RKO (cell line): ENCODE results near the gene EEF1AKMT3.

ENCODE experiments used
- DNase-seq: peaks from one replicate; pipeline ENCODE4 v3.0.0-alpha.2; 2016; ENCODE audit warnings: low spot score

Gene EEF1AKMT3

DNA sequence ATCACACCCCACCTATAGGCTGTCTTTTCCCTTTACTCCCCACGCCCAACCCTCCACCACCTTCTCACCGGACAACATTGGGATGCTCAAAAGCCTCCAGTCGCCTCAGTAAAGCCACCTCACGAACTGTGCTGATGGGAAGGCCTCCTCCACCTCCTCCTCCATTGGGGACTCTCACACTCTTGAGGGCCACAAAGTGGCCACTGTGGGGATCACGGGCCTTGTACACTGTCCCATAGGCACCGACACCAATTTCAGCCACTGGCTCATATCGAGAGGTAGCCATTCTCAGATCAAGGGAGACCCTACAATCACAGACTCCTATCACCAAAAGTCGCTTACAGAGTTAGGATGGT lies 21.0 kb upstream of the EEF1AKMT3 start:
- no peak for DNase-seq

DNA sequence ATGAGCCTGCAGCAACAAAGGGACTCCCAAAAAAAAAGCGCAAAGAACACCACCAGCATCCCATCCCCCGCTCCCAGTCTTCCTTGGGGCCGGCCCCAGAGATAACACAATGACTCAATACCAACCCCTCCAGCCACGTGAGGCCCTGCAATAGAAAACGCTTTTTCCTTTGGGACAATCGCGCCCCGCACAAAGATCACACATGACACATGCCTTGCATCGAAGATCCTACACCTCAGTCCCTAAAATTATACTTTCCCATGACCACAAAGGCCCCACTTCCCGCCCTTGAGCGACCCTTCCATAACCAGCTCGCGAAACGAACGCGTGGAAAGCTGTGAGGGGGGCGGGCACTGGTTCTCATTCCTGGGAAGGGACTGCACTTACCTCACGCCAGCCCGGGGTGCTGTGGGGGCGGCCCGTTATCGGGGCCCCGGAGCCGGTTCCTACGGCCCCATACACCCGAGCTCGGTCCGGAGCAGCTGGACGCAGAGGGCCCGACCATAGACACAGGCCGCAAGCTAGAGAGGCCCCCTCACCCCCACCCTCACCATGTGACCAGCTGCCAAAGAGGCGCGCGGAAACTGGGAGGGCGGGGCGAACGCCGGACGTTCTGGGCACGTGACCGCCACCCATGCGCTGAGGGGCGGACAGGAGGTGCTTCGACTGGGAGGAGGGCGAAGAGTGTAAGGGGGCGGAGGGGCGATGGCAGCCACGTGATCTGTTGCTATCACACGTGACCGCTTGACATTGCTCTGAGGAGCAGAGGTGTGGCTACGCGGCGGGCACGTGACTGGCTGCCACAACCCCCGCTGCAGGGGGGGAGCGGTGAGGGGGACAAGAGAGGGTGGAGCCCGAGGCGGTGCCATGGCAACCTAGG lies 20.4 kb upstream of the EEF1AKMT3 start, which contains the start of gene CDK4:
CDK4 (minus strand) TSS at position 523 of the 880 bp plus-strand sequence. CDS start 593 bp downstream, outside the sequence.
- peak; percentile 100 for DNase-seq

DNA sequence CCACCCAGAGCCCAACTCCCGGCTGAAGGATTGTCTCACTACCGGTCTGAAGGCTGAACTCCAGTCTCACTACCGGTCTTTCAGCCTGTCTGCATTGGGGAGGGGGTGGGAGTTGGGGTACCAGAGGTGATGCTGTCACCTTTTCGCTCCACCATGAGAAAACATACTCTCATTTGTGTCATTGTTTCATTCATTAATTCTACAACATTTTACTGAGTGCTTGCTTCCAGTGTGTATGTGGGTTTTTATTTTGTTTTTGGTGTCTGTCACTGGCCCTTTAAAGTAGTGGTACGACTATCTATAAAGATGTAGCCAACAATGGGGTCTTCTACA lies 19.8 kb upstream of the EEF1AKMT3 start:
- no peak for DNase-seq

DNA sequence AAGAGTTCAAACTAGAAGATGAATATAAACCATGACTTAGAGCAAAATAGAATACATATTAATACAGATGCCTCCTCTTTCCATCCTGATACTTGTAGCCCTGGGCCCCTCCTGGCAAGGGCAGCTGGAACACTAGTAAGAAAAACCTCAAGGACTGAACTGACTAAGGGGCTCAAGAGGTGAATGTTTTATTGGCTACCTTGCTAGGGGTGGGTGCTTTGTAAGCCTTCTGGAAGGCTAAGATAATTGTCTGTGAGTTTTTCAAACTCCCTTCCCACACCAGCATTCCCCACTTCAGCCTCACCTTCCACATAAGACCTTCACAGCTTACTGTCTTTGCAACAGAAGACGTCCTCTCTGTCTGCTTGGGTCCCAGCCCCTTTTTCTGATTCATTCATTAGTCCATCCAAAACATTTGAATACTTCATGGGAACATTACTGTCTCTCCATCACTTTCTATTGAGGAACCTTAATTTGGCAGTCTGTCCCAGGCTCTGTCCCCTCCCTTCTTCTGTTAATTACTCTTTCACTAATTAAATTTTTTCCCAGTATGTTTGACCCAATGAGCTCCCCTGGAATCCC lies 18.6 kb upstream of the EEF1AKMT3 start:
- DNase-seq: no peak

DNA sequence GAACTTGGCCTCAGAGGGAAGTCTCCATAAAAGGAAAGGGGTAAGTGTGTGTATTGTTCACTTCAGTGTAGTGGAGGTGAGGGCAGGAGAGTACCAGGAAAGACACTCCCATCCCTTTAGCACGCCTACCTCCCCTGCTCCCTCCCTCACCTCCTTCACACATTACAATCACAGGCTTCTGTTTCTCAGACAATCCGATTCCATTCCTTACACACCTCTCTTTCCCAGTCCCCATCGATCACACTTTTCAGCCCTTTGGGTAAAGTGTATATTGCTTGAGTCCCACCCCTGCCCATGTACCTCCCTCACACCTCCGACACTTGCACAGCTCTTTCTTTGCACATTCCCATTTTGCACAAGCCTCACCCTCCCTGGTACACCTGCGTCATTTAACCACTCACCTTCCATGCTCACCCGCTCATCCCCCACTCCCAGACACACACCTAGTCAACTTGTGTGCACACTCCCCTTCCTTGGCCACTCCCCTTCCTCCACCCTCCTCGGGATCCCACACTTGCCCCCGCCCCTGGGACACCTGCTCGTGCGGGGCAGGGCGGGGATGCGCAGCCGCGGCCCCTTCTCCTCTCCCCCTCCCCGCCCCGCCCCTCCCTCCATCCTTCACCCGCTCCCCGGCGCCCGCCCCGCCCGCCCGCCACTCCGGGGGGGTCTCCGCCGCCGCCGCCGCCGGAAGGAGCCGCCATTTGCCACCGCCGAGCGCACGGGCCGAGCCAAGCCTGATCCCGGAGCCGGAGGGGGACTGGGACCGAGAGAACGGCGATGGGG lies 17.8 kb upstream of the EEF1AKMT3 start, which contains the start of gene MARCHF9:
MARCHF9 (plus strand) TSS at position 693 of the 783 bp plus-strand sequence. CDS start 426 bp downstream, outside the sequence.
- peak; percentile 48 for DNase-seq

DNA sequence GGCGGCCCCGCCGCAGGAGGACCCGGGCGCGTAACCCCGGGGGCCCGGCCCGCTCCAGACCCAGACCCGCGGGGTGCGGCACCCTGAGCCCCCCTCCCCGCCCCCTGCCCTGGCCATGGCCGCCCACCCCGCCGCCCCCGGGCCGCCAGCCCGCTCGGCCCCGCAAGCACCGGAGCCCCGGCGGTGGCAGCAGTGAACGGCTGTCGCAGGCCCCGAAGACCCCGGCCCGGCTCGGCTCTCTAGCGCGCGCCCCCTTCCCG lies 17.3 kb upstream of the EEF1AKMT3 start:
- DNase-seq: no peak

DNA sequence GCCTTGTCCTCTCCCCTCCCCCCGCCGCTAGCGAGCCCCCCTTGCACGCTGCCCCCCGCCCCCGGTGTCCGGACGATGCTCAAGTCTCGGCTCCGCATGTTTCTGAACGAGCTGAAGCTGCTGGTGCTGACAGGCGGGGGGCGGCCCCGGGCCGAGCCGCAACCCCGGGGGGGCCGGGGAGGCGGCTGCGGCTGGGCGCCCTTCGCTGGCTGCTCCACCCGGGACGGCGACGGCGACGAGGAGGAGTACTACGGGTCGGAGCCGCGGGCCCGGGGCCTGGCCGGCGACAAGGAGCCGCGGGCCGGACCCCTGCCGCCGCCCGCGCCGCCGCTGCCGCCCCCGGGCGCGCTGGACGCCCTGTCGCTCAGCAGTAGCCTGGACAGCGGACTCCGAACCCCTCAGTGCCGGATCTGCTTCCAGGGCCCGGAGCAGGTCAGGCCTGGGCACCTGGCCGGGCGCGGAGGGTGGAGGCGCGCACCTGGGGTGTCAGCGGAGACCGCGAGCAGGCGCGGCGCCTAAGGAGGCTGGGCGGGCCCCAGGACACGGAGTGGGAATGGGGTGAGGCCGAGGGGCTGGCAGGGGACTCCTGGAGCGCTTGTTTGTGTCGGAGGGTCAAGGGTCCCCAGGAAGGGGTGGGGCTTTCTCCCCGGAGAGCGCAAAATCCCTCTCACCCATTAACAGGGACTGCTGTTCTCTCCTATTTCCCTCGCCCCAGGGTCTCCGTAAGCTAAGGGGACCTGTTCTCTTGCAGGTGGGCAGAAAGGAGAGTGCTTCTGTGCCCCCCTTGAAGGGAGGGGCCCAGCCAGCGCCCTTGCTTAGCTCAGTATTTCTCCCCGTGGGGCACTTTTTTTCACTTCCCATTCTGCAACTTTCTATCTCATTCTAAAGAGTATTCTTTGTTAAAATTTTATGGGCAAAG lies 16.7 kb upstream of the EEF1AKMT3 start:
- no peak for DNase-seq

DNA sequence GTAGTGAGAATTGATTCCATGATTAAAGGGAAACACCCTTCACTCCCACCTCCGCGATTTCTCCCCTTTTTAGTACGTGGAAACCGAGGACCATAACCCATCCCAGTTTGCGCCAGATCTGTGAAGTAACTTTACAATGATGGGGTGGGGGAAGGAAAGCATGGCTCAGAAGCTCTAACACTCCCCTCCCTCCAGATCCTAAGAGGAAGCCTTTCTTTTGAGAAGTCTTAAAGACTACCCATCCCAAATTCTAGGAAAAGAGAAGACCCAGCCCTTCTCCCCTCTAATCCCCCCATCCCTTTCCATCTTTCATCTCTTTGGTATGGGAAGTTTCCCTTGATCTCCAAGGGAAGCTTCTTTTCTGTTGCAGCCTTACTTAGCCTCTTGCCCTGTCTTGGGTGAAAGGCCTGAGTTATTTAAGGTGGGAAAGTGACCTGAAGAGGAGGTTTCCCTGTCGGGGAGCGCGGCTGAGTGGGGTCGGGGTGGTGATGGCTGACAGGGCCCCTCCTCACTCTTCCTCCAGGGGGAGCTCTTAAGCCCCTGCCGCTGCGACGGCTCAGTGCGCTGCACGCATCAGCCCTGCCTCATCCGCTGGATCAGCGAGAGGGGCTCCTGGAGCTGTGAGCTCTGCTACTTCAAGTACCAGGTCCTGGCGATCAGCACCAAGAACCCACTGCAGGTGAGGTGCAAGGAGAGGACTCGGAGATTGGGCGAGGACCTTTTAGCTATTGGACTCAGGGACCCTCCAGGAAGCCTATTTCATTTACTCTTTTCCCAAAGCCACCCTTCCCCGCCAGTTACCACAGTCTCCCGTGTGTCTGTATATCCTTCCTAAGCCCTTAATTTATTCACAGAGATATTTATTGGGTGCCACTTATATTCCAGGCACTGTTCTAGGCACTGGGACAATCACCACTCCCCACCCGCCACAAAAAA lies 15.7 kb upstream of the EEF1AKMT3 start:
- DNase-seq: no peak

DNA sequence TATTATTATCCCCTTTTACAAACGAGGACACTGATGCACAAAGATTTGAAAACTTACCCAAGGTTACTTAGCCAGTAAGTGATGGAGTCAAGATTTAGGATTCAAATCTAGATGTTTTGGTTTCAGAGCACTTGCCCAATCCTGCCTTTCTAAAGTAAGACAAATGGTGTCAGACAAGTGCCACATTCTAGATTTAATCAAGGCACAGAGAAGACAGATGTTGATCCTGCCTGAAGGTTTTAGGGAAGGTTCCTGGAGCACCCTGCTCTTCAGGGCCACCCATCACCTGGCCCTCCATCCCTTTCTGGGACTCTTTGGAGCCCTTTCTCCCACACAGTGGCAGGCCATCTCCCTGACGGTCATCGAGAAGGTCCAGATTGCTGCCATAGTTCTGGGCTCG lies 14.6 kb upstream of the EEF1AKMT3 start:
- DNase-seq: no peak

DNA sequence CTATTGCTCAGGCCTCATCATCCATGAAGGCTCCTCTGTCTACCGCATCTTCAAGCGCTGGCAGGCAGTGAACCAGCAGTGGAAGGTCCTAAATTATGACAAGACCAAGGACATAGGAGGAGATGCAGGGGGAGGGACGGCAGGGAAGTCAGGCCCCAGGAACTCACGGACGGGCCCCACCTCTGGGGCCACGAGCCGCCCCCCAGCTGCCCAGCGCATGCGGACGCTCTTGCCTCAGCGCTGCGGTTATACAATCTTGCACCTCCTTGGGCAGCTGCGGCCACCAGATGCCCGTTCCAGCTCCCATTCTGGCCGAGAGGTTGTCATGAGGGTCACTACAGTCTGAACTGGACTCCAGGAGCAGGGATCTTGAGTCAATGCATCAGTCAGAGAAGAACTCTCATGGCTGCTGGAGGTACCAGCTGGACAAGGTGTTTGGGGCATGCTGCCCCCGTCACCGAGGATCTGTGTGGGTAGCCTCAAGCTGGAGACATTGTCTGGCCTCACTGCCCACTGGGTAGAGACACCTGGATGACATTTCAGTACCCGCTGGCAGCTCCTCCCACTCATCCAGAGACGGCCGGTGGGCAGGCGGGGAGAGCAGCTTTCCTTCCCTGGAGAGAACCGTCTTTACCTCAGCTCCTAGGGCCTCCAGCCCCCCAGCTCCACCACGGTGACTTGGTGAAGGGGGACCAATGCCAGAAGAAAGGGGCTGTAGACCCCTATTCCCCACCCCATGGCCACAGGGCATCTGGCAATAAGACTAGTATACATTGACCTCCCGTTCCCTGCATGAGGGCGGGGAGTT lies 13.7 kb upstream of the EEF1AKMT3 start:
- no peak for DNase-seq

DNA sequence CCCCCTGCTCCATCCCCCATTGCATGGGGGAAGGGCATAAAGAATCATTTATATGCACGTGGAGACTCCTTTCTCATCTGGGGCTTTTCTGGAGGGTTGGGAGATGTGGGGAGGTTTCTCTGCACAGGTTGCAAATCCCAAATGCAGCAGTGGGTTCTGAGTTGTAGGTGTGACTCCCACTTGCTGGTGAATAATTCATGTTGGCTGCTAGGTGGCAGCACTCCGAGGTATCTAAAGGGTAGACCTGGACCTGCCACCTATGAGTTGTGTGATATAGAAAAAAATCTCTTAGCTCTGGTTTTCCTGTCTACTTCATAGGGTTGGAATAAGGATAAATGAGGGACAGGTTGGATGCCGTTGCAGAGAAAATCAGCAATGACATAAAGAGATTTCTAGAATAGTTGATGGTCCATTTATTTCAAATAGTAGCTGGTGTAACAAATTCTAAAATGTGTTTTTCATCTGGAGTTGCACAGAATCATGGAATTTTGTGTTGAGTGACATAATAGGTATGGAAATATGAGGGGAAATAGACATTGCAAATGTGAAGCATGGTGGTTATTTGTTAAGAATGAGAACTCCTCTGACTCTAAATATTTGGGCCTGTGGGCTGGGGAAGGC lies 12.9 kb upstream of the EEF1AKMT3 start:
- DNase-seq: no peak

DNA sequence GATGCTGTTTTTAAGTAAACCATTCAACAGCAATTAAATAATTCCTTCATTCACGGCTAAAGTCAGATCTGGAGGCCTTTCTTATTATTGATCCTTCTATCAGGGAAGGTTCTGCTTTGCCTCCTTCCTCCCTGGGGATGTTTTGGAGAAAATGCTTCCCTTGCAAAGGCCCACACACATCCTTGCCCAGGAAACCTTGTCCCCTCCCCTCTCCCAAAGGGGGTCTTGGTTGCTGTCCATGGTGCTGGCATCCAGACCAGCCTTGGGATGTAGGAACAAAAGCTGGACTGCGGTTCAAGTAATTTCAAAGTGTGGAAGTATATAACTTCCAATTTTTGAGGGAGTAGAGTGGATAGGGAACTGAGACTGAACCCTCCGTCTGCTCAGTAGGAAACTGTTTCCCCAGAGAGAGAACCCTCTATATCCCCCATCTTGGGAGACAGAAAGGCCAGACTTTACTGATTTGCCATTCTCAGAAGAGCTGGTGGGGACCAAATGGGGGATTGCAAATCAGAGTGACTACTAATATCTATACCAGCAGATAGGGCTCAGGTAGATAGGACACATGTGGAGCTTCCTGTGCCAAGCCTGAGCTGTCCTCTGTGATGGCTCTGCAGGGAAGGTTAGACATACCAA lies 11.9 kb upstream of the EEF1AKMT3 start:
- no peak for DNase-seq

DNA sequence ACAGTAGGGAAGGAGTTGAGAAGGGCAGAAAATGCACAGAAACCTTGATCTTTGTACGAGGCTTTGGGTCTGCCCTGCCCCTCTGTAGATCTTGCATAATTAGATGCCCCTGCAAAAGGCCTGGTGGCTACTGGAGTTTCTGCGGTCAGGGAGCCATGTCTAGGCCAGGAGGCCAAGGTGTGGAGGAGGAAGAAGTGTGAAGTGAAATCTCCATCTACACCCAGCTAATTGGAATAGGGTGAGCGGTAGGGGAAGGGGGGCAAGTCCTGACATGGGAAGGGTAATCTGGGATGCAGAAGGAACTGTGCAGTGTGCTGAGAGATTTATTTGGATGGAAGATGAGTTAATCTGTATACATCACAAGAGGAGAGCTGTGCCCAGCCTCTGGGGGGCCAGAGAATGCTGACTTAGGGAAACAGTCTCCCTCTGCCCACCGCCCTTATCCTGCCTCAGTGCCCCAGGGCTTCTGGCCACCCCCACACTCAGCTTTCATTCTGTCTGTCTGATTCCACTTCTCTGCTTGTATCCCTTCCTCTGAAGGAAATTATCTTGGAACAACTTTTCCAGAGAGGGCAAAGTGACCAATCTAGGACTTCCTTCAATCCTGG lies 10.9 kb upstream of the EEF1AKMT3 start:
- DNase-seq: no peak

DNA sequence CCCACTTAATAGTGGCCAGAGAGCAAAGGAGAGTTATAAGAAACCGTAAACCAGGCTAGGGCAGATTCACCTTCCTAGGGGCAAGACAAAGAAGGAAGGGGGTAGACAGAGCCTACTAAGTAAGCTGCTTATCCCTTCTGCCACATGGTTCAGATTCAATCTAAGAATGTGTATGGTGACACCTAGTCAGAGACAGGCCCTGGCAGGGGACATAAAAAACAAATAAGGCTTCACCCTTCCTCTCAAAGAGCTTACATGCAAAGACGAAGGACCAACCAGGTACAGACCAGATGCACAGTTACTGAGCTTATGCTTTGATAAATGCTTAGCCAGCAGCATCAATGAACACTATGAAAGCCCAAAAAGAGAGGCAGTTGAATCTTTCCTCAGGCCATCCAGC lies 10.0 kb upstream of the EEF1AKMT3 start:
- DNase-seq: no peak

DNA sequence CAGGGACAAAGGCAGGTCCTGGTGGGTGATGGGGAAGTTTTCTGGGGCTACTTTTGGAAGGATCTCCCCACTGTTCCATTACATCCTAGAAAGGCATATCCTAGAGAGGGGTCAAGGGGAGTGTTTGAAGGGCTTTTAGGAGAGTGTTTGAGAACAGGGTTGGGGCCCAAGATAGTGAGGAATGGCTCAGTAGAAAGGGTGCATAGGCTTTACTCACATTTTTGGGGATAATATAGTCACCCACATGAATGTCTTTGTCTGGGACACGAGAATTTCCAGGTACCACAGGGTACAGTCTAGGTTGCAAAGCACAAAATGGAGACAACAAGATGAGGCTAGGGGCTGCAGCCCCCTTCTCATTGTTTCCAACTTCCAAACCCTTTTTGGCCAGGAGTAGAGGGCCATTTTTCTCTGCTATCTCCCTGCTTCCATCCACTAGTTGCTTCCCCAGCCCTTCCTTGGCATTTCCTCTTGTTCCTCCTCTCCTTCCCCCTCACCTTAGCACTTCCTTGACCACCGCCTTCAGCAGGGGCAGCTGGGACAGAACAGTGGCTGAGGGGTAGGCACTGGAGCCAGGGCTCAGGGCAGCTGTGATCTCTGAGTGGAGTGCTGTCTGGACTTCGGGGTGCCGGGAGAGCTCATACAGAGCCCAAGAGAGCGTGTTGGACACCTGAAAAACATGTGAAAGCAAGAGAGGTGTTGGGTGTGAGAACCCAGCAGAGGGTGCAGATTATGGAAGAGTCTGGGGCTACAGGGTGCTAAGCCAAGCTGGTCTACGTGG lies 8.3 kb upstream of the EEF1AKMT3 start:
- DNase-seq: no peak

DNA sequence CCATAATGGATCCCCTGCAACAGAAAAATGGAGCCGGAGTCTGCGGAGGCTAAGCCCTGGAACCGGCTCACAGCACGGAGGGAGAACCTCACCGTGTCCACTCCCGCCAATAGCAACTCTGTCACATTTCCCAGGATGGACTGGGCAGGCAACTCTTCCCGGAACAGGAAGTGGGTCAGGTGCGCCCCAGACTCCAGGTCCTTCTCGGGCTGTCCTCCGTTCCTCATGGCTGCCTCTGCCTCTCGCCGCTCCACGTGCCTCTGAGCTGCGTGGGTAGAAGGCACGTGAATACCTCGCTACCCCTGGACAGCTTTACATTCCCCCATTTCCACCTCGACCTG lies 7.8 kb upstream of the EEF1AKMT3 start:
- no peak for DNase-seq

DNA sequence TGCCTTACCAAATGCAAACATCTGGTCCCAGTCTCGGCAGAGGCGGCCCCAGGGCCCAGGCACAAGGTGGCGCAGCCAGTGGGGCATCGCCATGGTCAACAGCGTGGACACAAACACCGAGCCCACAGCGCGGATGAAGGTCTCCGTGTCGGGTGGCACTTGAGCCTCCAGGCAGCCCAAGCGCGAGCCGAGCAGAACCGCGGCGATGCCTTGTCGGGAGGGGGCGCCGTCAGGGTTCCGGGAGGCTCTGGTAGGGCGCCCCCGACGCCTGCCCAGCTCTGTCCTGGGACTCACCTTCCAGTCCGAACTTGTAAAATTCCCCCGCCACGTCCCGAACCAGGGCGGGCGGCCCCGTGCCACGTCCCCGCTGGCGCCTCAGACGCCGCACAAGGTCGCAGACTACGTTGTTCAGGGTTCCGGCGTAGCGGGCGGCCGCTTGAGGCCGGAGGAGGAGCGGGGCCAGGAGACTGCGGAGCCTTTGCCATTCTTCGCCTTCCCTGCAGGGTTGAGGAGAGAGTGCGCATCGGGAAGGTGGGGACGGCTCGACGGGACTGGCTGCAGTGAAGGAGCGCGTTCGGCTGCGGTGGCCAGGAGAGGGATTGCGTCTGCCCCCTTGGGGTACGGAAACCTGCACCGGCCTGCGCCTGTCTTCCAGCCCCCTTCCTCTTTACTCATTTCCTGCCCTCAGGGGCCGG lies 7.3 kb upstream of the EEF1AKMT3 start:
- no peak for DNase-seq
